NCI-H2196 (cell line): ENCODE data around the gene RCOR2.
A peak's percentile ranks its signal among the peaks of the same experiment; 100 is the strongest.
"Not testable (repeated sequence)": the region's sequence is repeated elsewhere in the genome, so short reads cannot be mapped to it uniquely, and the experiment has no call there.

ENCODE experiments used
- DNase-seq: peaks from one replicate; lab custom pipeline; 2025; ENCODE audit not compliant: unreplicated experiment; lab: John Stamatoyannopoulos, UW

The RCOR2 gene

GRCh38 chr11:63879598-63880402 lies 37.2 kb downstream of the RCOR2 start:
- no peak for DNase-seq

GRCh38 chr11:63877658-63878241 lies 39.2 kb downstream of the RCOR2 start:
- peak; percentile 46 for DNase-seq

GRCh38 chr11:63876616-63877015 lies 40.3 kb downstream of the RCOR2 start:
- DNase-seq: no peak

GRCh38 chr11:63875506-63876065 lies 41.4 kb downstream of the RCOR2 start:
- DNase-seq: no peak

GRCh38 chr11:63874511-63874910 lies 42.5 kb downstream of the RCOR2 start:
- no peak for DNase-seq

GRCh38 chr11:63873311-63873710 lies 43.7 kb downstream of the RCOR2 start:
- DNase-seq: no peak

GRCh38 chr11:63872800-63873197 lies 44.2 kb downstream of the RCOR2 start:
- no peak for DNase-seq

- peak; percentile 89 for DNase-seq
Observed at GRCh38 chr11:63871962-63872799, 44.8 kb downstream of the RCOR2 start.

- no peak for DNase-seq
Observed at GRCh38 chr11:63870351-63871140, 46.4 kb downstream of the RCOR2 start.

- DNase-seq: no peak
Observed at GRCh38 chr11:63869683-63870082, 47.3 kb downstream of the RCOR2 start.

GRCh38 chr11:63869171-63869591 lies 47.8 kb downstream of the RCOR2 start:
- no peak for DNase-seq

GRCh38 chr11:63868399-63869064 lies 48.4 kb downstream of the RCOR2 start:
- DNase-seq: no peak

- DNase-seq: no peak
Observed at GRCh38 chr11:63867511-63867910, 49.5 kb downstream of the RCOR2 start.

- peak; percentile 32 for DNase-seq
Observed at GRCh38 chr11:63866211-63866610, 50.8 kb downstream of the RCOR2 start.

- DNase-seq: not testable (repeated sequence)
Observed at GRCh38 chr11:63863620-63864019, 53.3 kb downstream of the RCOR2 start.

GRCh38 chr11:63862923-63863322 lies 54.0 kb downstream of the RCOR2 start:
- DNase-seq: peak; percentile 46
